ENCODE measurements around the gene MYH9.
"Not testable (repeated sequence)": the region's sequence is repeated elsewhere in the genome, so short reads cannot be mapped to it uniquely, and the experiment has no call there.

MYH9 gene
- total RNA-seq, result 2,448 to 2,668 reads per million in 2 donors

GRCh38 chr22:36387959-36388726 is at the start of gene MYH9:
Gene MYH9, minus strand, starts transcription at chr22:36387967. Its CDS starts 38,731 bp downstream, at chr22:36349236.
- peak; percentile 97 for DNase-seq

- DNase-seq, result peak; percentile 67
These were observed 48.0 kb upstream of the MYH9 start for GRCh38 chr22:36435516-36436415.

GRCh38 chr22:36433318-36434231 is 45.8 kb upstream of the MYH9 start:
- DNase-seq, result no peak

- DNase-seq, result no peak
These were observed 45.0 kb upstream of the MYH9 start for GRCh38 chr22:36432592-36433317.

- DNase-seq, result no peak
These were observed 44.2 kb upstream of the MYH9 start for GRCh38 chr22:36431977-36432376.

GRCh38 chr22:36430863-36431262 is 43.1 kb upstream of the MYH9 start:
- DNase-seq, result no peak

- DNase-seq, result not testable (repeated sequence)
These were observed 40.2 kb upstream of the MYH9 start for GRCh38 chr22:36427952-36428351.

GRCh38 chr22:36425977-36426523 is 38.3 kb upstream of the MYH9 start:
- no peak for DNase-seq

- DNase-seq, result no peak
These were observed 37.3 kb upstream of the MYH9 start for GRCh38 chr22:36424901-36425579.

- not testable (repeated sequence) for DNase-seq
These were observed 36.7 kb upstream of the MYH9 start for GRCh38 chr22:36424466-36424865.

- DNase-seq, result no peak
These were observed 36.0 kb upstream of the MYH9 start for GRCh38 chr22:36423461-36424404.

- no peak for DNase-seq
These were observed 34.7 kb upstream of the MYH9 start for GRCh38 chr22:36422287-36423014.

GRCh38 chr22:36419912-36420882 is 32.4 kb upstream of the MYH9 start:
- DNase-seq, result no peak

- no peak for DNase-seq
These were observed 31.6 kb upstream of the MYH9 start for GRCh38 chr22:36419177-36419911.

- no peak for DNase-seq
These were observed 29.5 kb upstream of the MYH9 start for GRCh38 chr22:36417281-36417686.

- DNase-seq, result no peak
These were observed 27.8 kb upstream of the MYH9 start for GRCh38 chr22:36415415-36416168.

Measured in T-helper 9 cell (primary cell).